ENCODE data around the gene UNC13A.

DNA sequence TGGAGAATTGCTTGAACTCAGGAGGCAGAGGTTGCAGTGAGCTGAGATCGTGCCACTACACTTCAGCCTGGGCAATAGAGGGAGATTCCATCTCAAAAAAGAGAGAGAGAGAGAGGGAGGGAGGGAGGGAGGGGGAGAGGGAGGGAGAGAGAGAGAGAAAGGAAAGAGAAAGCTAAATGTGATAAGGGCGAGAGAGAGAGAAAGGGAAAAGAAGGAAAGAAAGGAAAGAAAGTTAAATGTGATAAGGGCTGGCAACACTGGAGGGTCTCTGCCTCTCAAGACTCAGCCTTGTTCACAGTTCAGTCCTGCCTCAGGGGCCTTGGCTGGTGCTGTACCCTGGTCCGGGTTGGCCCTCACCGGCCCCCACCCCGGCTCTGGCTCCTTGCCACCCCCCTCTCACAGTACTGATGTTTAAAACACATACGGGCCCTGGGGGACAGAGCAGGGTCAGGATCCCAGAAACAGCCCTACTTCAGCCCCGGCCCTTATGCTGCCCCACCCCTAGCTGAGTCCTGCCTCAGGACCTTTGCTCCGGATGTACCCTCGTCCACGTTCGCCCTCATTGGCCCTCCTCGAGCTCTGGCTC lies 34.6 kb upstream of the UNC13A start:
- TF ChIP-seq, protein P1, sequence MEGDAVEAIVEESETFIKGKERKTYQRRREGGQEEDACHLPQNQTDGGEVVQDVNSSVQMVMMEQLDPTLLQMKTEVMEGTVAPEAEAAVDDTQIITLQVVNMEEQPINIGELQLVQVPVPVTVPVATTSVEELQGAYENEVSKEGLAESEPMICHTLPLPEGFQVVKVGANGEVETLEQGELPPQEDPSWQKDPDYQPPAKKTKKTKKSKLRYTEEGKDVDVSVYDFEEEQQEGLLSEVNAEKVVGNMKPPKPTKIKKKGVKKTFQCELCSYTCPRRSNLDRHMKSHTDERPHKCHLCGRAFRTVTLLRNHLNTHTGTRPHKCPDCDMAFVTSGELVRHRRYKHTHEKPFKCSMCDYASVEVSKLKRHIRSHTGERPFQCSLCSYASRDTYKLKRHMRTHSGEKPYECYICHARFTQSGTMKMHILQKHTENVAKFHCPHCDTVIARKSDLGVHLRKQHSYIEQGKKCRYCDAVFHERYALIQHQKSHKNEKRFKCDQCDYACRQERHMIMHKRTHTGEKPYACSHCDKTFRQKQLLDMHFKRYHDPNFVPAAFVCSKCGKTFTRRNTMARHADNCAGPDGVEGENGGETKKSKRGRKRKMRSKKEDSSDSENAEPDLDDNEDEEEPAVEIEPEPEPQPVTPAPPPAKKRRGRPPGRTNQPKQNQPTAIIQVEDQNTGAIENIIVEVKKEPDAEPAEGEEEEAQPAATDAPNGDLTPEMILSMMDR (IDR thresholded peaks at IDR 0.05): no peak
- no peak for TF ChIP-seq POLR2A (IDR thresholded peaks at IDR 0.05)
